IPS-18c (cell line): ENCODE measurements around the gene PKMYT1.

Source experiments
- H3K4me3 ChIP-seq: 2 replicates; pipeline ENCODE4 v1.7.0; 2013; ENCODE audit warnings: low read depth, mild to moderate bottlenecking, low read length, moderate library complexity; ENCODE audit not compliant: insufficient read depth
- H3K9me3 ChIP-seq: one replicate; pipeline ENCODE4 v1.6.1; 2013; ENCODE audit warnings: mild to moderate bottlenecking, low read length, moderate library complexity; ENCODE audit not compliant: control insufficient read depth, insufficient read depth

Gene PKMYT1

DNA sequence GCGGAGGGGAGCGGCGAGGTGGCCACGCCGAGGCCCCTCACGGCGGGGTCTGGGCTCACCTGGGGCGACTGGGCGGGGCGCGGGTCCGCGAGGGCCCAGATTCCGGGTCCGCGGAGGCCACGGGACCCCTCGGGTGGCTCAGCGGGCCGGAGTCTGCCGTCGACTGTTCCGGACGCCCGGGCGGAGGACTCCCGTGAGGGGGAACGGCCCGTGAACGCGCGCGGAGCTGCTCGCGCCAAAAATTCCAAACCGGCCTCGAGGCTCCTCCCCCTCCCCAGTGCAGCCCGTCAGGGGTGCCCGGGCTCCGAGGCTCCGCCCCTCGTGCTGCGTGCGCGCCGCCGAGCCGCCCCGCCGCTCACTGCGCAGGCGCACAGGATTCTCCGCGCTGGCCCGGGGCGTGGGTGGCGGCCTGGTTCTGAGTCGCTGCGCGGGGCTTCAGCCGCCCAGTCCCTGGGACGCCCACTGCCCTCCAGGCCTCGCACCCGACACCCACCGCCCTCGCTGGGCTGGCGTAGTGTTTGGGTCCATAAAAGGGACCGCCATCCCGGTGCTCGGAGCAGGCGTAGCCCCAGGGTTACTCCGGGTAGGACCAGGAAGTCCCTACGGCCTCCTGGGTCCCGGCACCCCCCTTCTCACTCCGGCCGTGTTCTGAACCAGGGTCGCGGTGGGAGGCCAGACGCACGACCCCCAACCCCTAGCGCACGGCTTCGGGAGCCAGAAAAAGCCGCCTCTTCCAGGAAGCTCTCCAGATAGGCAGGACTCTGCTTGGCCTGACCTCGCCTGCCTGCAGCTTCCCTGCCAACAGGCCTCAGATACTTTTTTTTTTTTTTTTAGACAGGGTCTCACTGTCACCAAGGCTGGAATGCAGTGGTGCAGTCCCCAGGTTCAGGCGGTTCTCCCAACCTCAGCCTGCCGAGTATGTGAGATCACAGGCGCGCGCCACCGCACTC is at the start of gene PKMYT1:
Gene PKMYT1, minus strand, starts transcription at position 220 of the 950 bp plus-strand sequence. CDS start 789 bp downstream, outside the sequence.
- Histone ChIP-seq H3K9me3 (peaks cover 2% of the 10 kb centered on the region), H3K4me3 (peak within 1 kb of the TSS; percentile 96)

DNA sequence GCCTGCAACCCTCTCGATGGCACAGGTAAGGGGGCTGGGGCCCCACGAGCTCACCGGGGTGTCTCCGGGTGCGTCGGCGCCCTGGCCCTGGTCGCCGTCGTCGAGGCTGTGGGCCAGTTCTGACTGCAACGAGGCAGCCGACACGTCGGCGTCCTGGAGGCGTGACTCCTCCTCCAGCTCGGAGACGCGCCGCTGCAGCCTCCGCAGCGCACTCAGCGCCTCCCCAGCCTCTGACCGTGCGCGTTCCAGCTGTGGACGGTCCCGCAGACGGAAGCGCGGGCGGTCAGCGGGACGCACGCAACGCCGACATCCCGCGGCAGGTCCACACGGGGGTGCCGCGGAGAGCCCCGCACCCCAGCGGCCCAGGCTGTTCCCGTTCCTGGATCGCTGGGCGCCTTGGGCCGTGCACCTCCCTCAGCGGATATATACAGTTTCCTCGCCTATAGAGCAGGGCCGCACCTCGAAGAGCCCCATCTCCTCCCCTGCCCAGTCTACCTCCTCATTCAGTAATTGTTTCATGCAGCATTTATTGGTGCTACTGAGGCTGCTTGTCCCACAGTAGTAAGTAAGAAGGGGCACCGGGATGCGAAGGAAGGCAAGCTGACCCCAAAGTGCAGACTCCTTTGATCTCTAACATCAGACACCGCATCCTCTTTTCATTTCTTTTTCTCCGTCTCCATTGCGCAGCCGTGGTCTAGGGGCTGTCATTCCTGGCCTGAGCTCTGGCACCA is 49.4 kb upstream of the PKMYT1 start:
- no peak overlapping the region for H3K4me3 ChIP-seq
- peaks cover 2% of the 10 kb centered on the region for H3K9me3 ChIP-seq

DNA sequence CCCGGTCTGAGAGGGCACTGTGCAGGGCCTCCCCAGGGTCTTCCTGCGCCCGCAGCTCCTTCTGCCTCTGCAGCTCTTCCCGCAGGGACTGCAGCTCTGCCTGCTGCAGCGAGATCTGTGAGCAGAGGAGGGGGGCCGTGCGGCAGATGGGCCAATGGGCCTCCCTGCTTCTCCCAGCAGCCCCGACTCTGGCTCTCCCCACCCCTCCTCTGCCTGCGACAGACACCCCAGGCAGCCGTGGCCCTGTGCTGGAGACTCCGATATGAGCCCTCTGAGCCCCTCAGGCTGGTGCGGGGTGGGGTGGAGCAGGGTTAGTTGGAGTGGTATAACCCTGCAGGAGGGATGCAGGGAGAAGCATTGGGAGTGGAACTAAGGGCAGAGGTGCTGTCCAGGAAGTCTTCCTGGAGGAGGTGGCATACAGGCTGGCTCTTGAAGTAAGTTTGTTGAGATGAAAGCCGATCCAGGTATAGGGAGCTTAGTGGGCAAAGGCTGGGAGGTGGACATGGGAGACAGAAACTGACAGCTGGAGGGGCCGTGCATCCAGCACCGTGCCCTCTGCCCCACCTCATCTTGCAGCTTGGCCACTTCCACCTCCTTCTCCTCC is 48.6 kb upstream of the PKMYT1 start:
- peaks cover 2% of the 10 kb centered on the region for H3K9me3 ChIP-seq
- no peak overlapping the region for H3K4me3 ChIP-seq

DNA sequence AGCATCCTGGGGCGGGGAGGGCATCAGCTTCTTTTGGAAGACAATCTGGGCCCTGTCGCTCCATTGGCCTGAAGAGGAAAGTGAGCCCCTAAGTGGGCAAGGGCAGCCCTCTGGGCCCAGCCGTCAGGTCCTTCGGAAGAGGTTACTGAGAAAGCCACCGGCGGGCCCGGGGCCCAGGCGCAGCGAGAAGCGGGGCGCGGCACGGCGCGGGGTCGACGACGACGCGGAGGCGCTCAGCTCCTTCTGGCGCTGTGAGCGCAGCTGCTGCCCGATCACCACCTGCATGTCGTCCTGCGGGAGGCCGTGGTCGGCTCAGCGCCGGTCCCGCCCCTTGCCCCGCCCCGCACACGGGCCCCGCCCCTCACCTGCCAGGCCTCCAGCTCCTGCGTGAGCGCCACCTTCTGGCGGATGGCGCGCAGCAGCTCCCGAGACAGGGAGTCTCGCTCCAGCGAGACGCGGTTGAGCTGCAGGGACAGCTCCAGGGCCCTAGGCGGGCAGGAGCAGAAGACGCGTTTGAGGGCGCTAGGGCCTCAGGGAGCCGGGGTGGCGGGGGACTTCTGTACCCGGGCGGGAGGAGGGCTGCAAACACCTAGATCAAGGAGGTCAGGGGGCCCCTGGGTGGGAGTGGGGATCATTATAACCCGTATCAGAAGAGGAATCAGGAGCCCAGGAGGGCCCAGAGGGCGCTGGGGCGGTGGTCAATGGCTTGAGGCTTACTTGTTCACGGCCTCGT is 47.9 kb upstream of the PKMYT1 start:
- Histone ChIP-seq H3K4me3 (no peak overlapping the region), H3K9me3 (peaks cover 2% of the 10 kb centered on the region)

DNA sequence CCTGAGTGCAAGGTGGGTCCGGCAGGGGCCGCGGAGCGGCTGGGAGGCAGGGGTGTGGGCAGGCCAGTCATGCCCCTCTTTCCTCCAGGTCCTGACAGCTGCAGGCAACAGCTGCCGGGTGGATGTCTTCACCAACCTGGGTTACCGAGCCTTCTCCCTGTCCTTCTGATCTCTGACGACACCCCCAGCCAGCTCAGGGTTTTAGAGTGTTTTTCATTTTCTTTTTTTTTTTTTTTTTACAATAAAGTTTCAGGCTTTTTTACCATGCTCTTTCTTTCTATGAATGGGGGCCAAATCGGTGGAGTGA is 47.2 kb upstream of the PKMYT1 start:
- H3K4me3 ChIP-seq = no peak overlapping the region

DNA sequence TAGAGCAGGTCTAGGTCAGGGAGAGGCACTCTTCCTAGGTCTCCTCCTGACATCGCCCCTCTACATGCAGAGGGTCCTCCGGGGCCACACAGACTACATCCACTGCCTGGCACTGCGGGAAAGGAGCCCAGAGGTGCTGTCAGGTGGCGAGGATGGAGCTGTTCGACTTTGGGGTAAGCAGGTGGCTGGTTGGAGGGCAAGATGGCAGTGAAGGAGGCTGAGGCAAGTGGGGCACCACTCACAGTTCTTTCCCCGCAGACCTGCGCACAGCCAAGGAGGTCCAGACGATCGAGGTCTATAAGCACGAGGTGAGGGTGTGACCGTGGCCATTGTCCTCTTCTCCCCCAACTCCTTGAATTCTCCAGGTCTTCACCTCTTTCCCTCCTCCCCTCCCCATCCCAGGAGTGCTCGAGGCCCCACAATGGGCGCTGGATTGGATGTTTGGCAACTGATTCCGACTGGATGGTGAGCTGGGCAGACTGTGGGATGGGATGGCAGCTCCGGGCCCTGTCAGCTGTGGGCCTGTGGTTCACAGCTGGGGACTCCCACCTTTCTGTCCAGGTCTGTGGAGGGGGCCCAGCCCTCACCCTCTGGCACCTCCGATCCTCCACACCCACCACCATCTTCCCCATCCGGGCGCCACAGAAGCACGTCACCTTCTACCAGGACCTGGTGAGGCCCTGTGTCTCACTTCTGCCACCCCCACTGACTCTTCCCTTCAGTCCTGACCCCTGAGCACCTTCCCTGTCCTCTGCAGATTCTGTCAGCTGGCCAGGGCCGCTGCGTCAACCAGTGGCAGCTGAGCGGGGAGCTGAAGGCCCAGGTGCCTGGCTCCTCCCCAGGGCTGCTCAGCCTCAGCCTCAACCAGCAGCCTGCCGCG is 46.6 kb upstream of the PKMYT1 start:
- H3K4me3 ChIP-seq = no peak overlapping the region
- peaks cover 2% of the 10 kb centered on the region for H3K9me3 ChIP-seq

More for the DNA sequence above, 47.2 kb upstream of the PKMYT1 start:
- H3K9me3 ChIP-seq = peaks cover 2% of the 10 kb centered on the region

DNA sequence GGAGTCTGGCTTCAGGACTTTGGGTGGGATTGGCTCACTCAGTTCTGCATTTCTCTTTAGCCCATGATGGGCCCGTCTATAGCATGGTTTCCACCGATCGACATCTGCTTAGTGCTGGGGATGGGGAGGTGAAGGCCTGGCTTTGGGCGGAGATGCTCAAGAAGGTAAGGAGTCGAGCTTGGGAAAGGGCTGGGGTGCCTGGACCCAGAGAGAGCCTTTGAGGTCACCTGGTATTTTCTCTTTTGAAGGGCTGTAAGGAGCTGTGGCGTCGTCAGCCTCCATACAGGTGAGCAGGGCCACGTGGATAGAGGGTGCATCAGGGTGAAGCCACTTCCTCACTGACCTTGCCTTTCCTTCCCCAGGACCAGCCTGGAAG is 45.7 kb upstream of the PKMYT1 start:
- H3K4me3 ChIP-seq = no peak overlapping the region
- peaks cover 2% of the 10 kb centered on the region for H3K9me3 ChIP-seq

DNA sequence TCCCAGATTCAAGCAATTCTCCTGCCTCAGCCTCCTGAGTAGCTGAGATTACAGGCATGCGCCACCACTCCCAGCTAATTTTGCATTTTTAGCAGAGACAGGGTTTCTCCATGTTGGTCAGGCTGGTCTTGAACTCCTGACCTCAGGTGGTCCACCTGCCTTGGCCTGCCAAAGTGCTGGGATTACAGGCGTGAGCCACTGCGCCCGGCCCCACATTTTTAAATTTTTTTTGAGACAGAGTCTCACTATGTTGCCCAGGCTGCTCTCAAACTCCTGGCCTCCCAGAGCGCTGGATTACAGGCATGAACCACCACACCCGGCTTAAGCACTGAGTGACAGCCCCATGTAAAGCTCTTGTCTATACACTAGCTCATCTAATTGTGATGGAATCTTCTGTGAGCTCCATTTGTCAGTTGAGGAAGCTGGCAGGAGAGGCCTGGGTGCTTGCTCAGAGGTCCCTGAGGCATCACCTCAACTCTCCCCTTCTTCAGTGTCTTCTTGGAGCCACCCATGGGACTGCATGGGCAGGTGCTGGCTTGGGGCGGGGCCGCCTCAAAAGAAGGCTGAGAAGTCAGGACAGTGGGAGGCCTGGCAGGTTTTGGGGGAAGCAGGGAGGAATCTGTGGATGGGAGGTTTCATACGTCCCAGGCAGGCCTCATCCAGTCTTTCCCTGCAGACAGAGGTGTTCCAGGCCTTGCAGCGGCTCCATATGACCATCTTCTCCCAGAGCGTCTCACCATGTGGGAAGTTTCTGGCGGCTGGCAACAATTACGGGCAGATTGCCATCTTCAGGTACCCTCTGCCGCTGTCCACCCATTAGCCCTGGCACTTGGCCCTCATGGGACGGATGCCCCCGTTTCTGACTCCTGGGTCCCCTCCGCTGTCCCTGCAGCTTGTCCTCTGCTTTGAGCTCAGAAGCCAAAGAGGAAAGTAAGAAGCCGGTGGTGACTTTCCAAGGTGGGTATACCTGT is 45.1 kb upstream of the PKMYT1 start:
- H3K4me3 ChIP-seq = no peak overlapping the region

DNA sequence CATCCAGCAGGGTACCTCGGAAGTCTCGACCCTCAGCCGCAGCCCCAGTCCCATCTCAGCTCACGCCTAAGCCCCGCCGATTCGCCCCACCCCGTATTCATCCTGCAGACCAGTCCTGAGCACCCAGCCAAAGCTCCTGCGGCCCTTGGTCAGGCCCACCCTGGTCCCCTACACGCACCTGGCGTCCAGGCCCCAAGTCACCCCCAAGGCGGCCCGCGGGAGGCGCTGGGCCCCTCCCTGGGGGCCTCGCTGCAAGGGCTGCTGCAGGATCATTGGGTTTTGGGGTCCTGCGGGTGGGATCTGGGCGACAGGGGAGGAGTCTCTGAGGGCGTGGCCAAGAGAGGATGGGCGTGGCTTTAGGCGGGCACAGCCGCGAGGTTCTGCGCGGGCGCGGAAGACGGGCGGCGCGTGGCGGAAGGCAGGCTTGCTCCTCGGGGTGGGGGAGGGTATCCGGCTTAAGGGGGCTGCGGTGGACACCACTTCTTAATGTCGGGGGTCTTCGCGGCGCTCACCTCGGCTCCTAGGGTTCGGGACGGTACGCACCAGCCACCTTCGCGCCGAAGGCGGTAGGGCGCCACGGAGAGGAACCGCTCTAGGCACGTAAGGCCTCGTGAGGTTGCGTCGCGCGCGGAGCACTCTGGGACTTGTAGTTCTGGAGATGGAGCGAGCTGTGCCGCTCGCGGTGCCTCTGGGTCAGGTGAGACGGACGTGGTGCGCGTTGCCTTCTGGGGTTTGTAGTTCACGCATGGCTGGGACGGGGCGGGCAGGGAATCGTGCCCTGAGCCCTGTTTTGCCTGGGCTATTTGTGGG is 43.6 kb upstream of the PKMYT1 start, which contains the start of the genes HCFC1R1 and THOC6:
Gene HCFC1R1, minus strand, starts transcription at position 274 of the 810 bp plus-strand sequence. Its CDS starts 1 bp downstream, at position 273.
Gene THOC6, plus strand, starts transcription at position 367 of the 810 bp plus-strand sequence. Its CDS starts 292 bp downstream, at position 659.
- peak within 1 kb of the TSS; percentile 86 for H3K4me3 ChIP-seq
- H3K9me3 ChIP-seq = no peaks in the 10 kb centered on the region

More for the DNA sequence above, 45.1 kb upstream of the PKMYT1 start:
- peaks cover 2% of the 10 kb centered on the region for H3K9me3 ChIP-seq

DNA sequence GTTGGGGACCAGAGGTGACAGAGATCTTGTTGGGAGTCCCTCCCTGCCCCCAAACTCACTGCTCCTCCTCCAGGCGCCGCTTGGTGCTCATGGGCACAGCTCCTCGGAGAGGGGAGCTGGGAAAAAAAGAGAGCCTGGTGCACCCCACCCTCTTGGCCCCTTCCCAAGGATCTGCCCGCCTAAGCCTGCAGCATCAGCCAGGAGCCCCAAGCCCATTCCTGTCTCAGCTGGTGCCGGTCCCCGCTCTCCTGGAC is 43.1 kb upstream of the PKMYT1 start:
- Histone ChIP-seq H3K9me3 (no peaks in the 10 kb centered on the region), H3K4me3 (peak overlapping the region; percentile 86)

DNA sequence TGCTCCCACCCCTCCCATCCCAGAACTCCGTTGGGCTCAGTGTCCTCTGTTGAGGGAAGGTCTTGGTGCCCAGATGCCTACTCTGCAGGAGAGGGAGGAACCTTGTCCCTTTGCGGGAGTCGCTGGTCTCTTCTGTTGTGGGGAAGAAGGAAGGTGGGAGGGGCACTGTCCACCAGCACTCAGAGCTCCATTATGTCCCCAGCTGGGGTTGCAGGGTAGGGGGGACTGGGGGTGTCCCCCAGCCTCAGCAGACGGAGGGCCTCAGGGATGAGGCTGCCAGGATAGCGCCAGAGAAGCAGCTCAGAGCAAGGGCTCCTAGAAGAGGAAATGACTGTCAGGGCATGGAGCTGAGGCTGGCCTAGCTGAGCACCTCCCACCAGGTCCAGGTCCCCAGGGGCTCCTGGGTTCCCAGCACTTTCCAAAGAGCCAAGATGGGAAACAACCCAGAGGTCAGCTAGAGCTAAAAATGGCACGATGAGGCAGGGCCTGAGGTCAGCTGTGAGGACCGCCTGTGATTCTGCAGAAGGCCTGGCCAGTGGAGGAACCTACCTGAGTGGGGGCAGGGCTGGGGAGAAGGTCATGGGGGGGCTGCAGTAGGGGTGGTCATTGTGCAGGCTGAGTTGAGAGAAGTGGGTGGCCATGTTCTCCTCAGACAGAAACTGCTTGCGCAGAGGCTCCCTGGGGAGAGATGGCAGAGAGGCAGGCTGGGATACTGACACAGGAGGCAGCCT is 42.6 kb upstream of the PKMYT1 start:
- Histone ChIP-seq H3K4me3 (peak overlapping the region; percentile 86), H3K9me3 (no peaks in the 10 kb centered on the region)

DNA sequence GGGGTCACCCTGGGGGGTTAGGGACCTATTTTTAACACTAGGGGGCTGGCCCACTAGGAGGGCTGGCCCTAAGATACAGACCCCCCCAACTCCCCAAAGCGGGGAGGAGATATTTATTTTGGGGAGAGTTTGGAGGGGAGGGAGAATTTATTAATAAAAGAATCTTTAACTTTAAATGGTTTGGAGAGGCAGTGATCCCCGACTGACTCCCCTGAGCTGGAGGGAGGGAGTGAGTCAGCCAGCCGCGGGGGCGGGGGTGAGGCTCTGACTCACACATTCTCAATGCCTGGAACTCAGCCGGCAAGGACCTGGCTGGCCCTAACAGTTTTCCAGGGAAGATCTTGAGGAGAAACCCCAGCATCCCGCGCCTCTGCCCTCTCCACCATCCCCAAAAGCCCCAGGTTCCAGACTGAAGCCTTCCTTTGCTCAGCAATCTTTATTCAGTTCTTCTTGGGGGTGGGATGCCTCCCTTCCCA is 42.0 kb upstream of the PKMYT1 start:
- peak overlapping the region; percentile 86 for H3K4me3 ChIP-seq
- no peaks in the 10 kb centered on the region for H3K9me3 ChIP-seq

DNA sequence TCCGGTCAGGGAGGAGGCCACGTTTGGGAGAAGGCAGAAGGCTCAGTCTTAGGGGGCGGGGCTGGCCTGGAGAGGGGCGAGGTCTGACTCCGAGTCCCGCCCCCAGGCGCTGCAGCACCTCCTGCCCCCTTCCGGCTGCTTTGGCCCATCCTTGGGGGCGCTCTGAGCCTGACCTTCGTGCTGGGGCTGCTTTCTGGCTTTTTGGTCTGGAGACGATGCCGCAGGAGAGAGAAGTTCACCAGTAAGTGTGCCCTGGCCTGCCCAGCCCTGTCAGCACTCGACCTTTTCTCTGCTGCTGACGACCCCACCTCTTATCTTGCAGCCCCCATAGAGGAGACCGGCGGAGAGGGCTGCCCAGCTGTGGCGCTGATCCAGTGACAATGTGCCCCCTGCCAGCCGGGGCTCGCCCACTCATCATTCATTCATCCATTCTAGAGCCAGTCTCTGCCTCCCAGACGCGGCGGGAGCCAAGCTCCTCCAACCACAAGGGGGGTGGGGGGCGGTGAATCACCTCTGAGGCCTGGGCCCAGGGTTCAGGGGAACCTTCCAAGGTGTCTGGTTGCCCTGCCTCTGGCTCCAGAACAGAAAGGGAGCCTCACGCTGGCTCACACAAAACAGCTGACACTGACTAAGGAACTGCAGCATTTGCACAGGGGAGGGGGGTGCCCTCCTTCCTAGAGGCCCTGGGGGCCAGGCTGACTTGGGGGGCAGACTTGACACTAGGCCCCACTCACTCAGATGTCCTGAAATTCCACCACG is 41.4 kb upstream of the PKMYT1 start:
- Histone ChIP-seq H3K4me3 (peak overlapping the region; percentile 86), H3K9me3 (no peaks in the 10 kb centered on the region)
